GM12891 (cell line): ENCODE measurements around the gene AFF3.

ENCODE experiments used
- DNase-seq: peaks from one replicate; pipeline ENCODE4 v3.0.0; 2011; ENCODE audit warnings: low spot score; ENCODE audit not compliant: insufficient read length
- FAIRE-seq: peaks from 2 replicates; lab custom pipeline; 2011; peaks lifted over from hg19 to GRCh38; lab: Jason Lieb, UNC
- PAX5 ChIP-seq: IDR thresholded peaks from 2 replicates; pipeline ENCODE4 v1.6.1; 2011; ENCODE audit warnings: low read length, moderate library complexity, mild to moderate bottlenecking; ENCODE audit not compliant: insufficient read depth, severe bottlenecking
- POLR2A ChIP-seq: IDR thresholded peaks from 2 replicates; pipeline ENCODE4 v1.6.1; 2011; ENCODE audit warnings: low read depth, low read length, control low read depth
- POLR2AphosphoS5 ChIP-seq: IDR thresholded peaks from 2 replicates; pipeline ENCODE4 v1.6.1; 2011; ENCODE audit warnings: low read depth, low read length, control low read depth
- POU2F2 ChIP-seq: IDR thresholded peaks from 2 replicates; pipeline ENCODE4 v1.6.1; 2011; ENCODE audit warnings: low read depth, mild to moderate bottlenecking, control low read depth, low read length, moderate library complexity
- SPI1 ChIP-seq: IDR thresholded peaks from 2 replicates; pipeline ENCODE4 v1.6.1; 2011; ENCODE audit warnings: low read depth, low read length, control low read depth
- TAF1 ChIP-seq: IDR thresholded peaks from 2 replicates; pipeline ENCODE4 v1.6.1; 2011; ENCODE audit warnings: low read depth, low read length, control low read depth

The AFF3 gene

GRCh38 chr2:99657691-99658258 lies 484.6 kb downstream of the AFF3 start:
- FAIRE-seq (no peak), DNase-seq (no peak)
- TF ChIP-seq POU2F2 (no peak), PAX5 (no peak), SPI1 (no peak), TAF1 (no peak), POLR2A (no peak), POLR2AphosphoS5 (no peak)

- TF ChIP-seq POU2F2 (no peak), POLR2AphosphoS5 (no peak), POLR2A (no peak), SPI1 (no peak), TAF1 (no peak), PAX5 (no peak)
- DNase-seq, result no peak
- FAIRE-seq, result no peak
Measured at GRCh38 chr2:99656994-99657393, 485.4 kb downstream of the AFF3 start.

- DNase-seq (no peak), FAIRE-seq (no peak)
- TF ChIP-seq PAX5, result no peak
- no peak for TF ChIP-seq POLR2AphosphoS5
- no peak for TF ChIP-seq POLR2A
- no peak for TF ChIP-seq TAF1
- no peak for TF ChIP-seq POU2F2
- TF ChIP-seq SPI1, result no peak
Measured at GRCh38 chr2:99653433-99653832, 489.0 kb downstream of the AFF3 start.

- DNase-seq (no peak), FAIRE-seq (no peak)
- TF ChIP-seq TAF1 (no peak), POLR2A (no peak), PAX5 (no peak), POLR2AphosphoS5 (no peak), SPI1 (no peak), POU2F2 (no peak)
Measured at GRCh38 chr2:99652862-99653261, 489.5 kb downstream of the AFF3 start.

- no peak for FAIRE-seq
- no peak for DNase-seq
- no peak for TF ChIP-seq POLR2AphosphoS5
- TF ChIP-seq POU2F2, result no peak
- TF ChIP-seq POLR2A, result no peak
- TF ChIP-seq SPI1, result no peak
- TF ChIP-seq TAF1, result no peak
- no peak for TF ChIP-seq PAX5
Measured at GRCh38 chr2:99651930-99652670, 490.3 kb downstream of the AFF3 start.

- FAIRE-seq (no peak), DNase-seq (no peak)
- TF ChIP-seq POU2F2 (no peak), POLR2A (no peak), POLR2AphosphoS5 (no peak), SPI1 (no peak), PAX5 (no peak), TAF1 (no peak)
Measured at GRCh38 chr2:99648906-99649789, 493.2 kb downstream of the AFF3 start.

- TF ChIP-seq POU2F2 (no peak), POLR2A (no peak), TAF1 (no peak), SPI1 (no peak), POLR2AphosphoS5 (no peak), PAX5 (no peak)
- DNase-seq (no peak), FAIRE-seq (no peak)
Measured at GRCh38 chr2:99648178-99648844, 494.1 kb downstream of the AFF3 start.

GRCh38 chr2:99645960-99646359 lies 496.4 kb downstream of the AFF3 start:
- TF ChIP-seq POU2F2 (no peak), POLR2AphosphoS5 (no peak), SPI1 (no peak), TAF1 (no peak), POLR2A (no peak), PAX5 (no peak)
- no peak for DNase-seq
- no peak for FAIRE-seq

- no peak for DNase-seq
- TF ChIP-seq SPI1 (no peak), POU2F2 (no peak), PAX5 (no peak), TAF1 (no peak), POLR2AphosphoS5 (no peak), POLR2A (no peak)
- FAIRE-seq, result no peak
Measured at GRCh38 chr2:99644419-99644787, 498.0 kb downstream of the AFF3 start.
